AG09319 (cell line): ENCODE measurements around the gene PLPP3.

Source experiments
- DNase-seq: peaks from one replicate; pipeline ENCODE4 v3.0.0-alpha.2; 2010; ENCODE audit warnings: low read depth; ENCODE audit errors: extremely low read depth
- CTCF ChIP-seq: IDR thresholded peaks from 2 replicates; pipeline ENCODE4 v1.5.1; 2011; ENCODE audit warnings: low read depth, mild to moderate bottlenecking, inconsistent platforms, low read length, moderate library complexity

The PLPP3 gene

GRCh38 chr1:56450004-56450666 is 129.2 kb downstream of the PLPP3 start:
- no peak for DNase-seq
- TF ChIP-seq CTCF = no peak

GRCh38 chr1:56448529-56449300 is 130.6 kb downstream of the PLPP3 start:
- TF ChIP-seq CTCF = no peak

GRCh38 chr1:56447823-56448222 is 131.5 kb downstream of the PLPP3 start:
- TF ChIP-seq CTCF = no peak

More at GRCh38 chr1:56448529-56449300, 130.6 kb downstream of the PLPP3 start:
- no peak for DNase-seq

GRCh38 chr1:56446531-56447098 is 132.7 kb downstream of the PLPP3 start:
- no peak for DNase-seq
- TF ChIP-seq CTCF = no peak

More at GRCh38 chr1:56447823-56448222, 131.5 kb downstream of the PLPP3 start:
- no peak for DNase-seq

GRCh38 chr1:56444960-56445646 is 134.3 kb downstream of the PLPP3 start:
- TF ChIP-seq CTCF = no peak
- DNase-seq = no peak
